Caco-2 (cell line): Measurements from ENCODE around the gene RIOK1. TPM values are rescaled to one million over a fixed set of nuclear protein-coding genes. Genes with fewer than 3 reads are reported as not detected.
A peak's percentile ranks its signal among the peaks of the same experiment; 100 is the strongest.

Source experiments
- BruUV-seq: library from RNA; stranded (reverse); fragments of 400-500 nt; replicated peaks from 2 replicates; lab custom pipeline; 2021; lab: Mats Ljungman, UMichigan
- CTCF ChIA-PET: fragments of 300-600 bp; sonication (Branson Sonifier 250); formaldehyde crosslinking; loops from one replicate; lab custom pipeline; 2022; ENCODE audit warnings: antibody characterized with exemption; lab: Charles Lee
- POLR2A ChIA-PET: fragments of 300-600 bp; sonication (Branson Sonifier 250); formaldehyde crosslinking; loops from one replicate; lab custom pipeline; 2022; ENCODE audit warnings: antibody characterized with exemption; lab: Charles Lee
- DNase-seq, 2 experiments: peaks; one replicate each; pipeline versions ENCODE4 v3.0.0 to v3.0.0-alpha.2; 2020 to 2022
- H3K27me3 ChIP-seq: replicated peaks from 2 replicates; pipeline ENCODE4 v1.6.0; 2011; ENCODE audit warnings: low read length; ENCODE audit not compliant: control insufficient read depth, insufficient read depth
- H3K36me3 ChIP-seq: 2 replicates; pipeline ENCODE4 v1.5.1; 2011; ENCODE audit warnings: low read length; ENCODE audit not compliant: control insufficient read depth, insufficient read depth
- H3K4me1 ChIP-seq: fragments of 250-450 bp; sonication (Bioruptor Pico); 2 replicates; pipeline ENCODE4 v1.5.1; 2020; ENCODE audit warnings: mild to moderate bottlenecking
- H3K4me3 ChIP-seq: 2 replicates; pipeline ENCODE4 v1.5.1; 2011; ENCODE audit warnings: low read depth, mild to moderate bottlenecking, control low read depth, low read length
- H3K9me3 ChIP-seq: fragments of 250-450 bp; sonication (Bioruptor Pico); 2 replicates; pipeline ENCODE4 v1.5.1; 2020; ENCODE audit warnings: mild to moderate bottlenecking, moderate library complexity
- H3K27ac Mint-ChIP-seq: one replicate; pipeline ENCODE4 v1.8.0; 2022; ENCODE audit warnings: mixed read lengths; ENCODE audit not compliant: unreplicated experiment
- H3K27me3 Mint-ChIP-seq: one replicate; pipeline ENCODE4 v1.8.0; 2022; ENCODE audit warnings: mixed read lengths; ENCODE audit not compliant: insufficient read depth, unreplicated experiment
- H3K36me3 Mint-ChIP-seq: one replicate; pipeline ENCODE4 v1.8.0; 2022; ENCODE audit warnings: mild to moderate bottlenecking, mixed read lengths; ENCODE audit not compliant: insufficient read depth, unreplicated experiment
- H3K4me1 Mint-ChIP-seq: one replicate; pipeline ENCODE4 v1.8.0; 2022; ENCODE audit warnings: low read depth, mixed read lengths; ENCODE audit not compliant: unreplicated experiment
- H3K4me3 Mint-ChIP-seq: one replicate; pipeline ENCODE4 v1.8.0; 2022; ENCODE audit warnings: mild to moderate bottlenecking, moderate library complexity, mixed read lengths; ENCODE audit not compliant: unreplicated experiment
- H3K9me3 Mint-ChIP-seq: one replicate; pipeline ENCODE4 v1.8.0; 2022; ENCODE audit warnings: mixed read lengths; ENCODE audit not compliant: unreplicated experiment
- CTCF ChIP-seq, 2 experiments: fragments of 200-600 bp in 1 of 2; IDR thresholded peaks; 1 replicate in 1 of 2; 2 replicates in 1 of 2; pipeline versions ENCODE4 v1.5.1 to v1.8.0; 2011 to 2022; ENCODE audit warnings: antibody characterized with exemption in 1 of 2, control low read depth in 1 of 2, inconsistent platforms in 1 of 2, low read depth in 1 of 2, low read length in 1 of 2, mild to moderate bottlenecking in 1 of 2, moderate library complexity in 1 of 2; ENCODE audit not compliant: insufficient read depth in 1 of 2, severe bottlenecking in 1 of 2, unreplicated experiment in 1 of 2
- intact Hi-C: fragments of 100-400 bp; cut with micrococcal nuclease; formaldehyde crosslinking; loops from one replicate; pipeline ENCODE4 v1.10.0; 2022; ENCODE audit not compliant: unreplicated experiment
- total RNA-seq: library from RNA; stranded (reverse); gene quantifications from 2 replicates; pipeline ENCODE4 v1.2.3, GENCODE V29; 2022

The RIOK1 gene
- total RNA-seq, 1 experiment from 2014 or later = 36.1 TPM

- H3K36me3 ChIP-seq = no peaks in the 10 kb centered on the region
- DNase-seq = no peak
- TF ChIP-seq CTCF (IDR thresholded peaks at IDR 0.05; ENCODE audit: insufficient read depth in 1 of 2, low read depth in 1 of 2, low read length in 1 of 2, severe bottlenecking in 1 of 2, unreplicated experiment in 1 of 2) = no peak
- no peaks in the 10 kb centered on the region for H3K9me3 ChIP-seq
- BruUV-seq = no TSS peak
- no peak overlapping the region for H3K27ac Mint-ChIP-seq
- no peaks in the 10 kb centered on the region for H3K36me3 Mint-ChIP-seq
- no peak overlapping the region for H3K4me3 Mint-ChIP-seq
- H3K4me1 Mint-ChIP-seq = peaks cover 5% of the 10 kb centered on the region
- no peaks in the 10 kb centered on the region for H3K27me3 Mint-ChIP-seq
- intact Hi-C loops = no loop called here
- H3K4me3 ChIP-seq = no peak overlapping the region
- ChIA-PET CTCF (no interaction called here), POLR2A (no interaction called here)
- H3K27me3 ChIP-seq = no peaks in the 10 kb centered on the region
- H3K4me1 ChIP-seq = no peaks in the 10 kb centered on the region
- no peaks in the 10 kb centered on the region for H3K9me3 Mint-ChIP-seq
These were observed 10.9 kb upstream of the RIOK1 start for GRCh38 chr6:7378740-7379139.

GRCh38 chr6:7381092-7381491, 8.5 kb upstream of the RIOK1 start:
- no peak for DNase-seq
- no peak overlapping the region for H3K27ac Mint-ChIP-seq
- no peaks in the 10 kb centered on the region for H3K4me1 ChIP-seq
- H3K4me3 Mint-ChIP-seq = no peak overlapping the region
- CTCF ChIA-PET = no interaction called here
- no peak for TF ChIP-seq CTCF (IDR thresholded peaks at IDR 0.05; ENCODE audit: insufficient read depth in 1 of 2, low read depth in 1 of 2, low read length in 1 of 2, severe bottlenecking in 1 of 2, unreplicated experiment in 1 of 2)
- H3K4me3 ChIP-seq = no peak overlapping the region
- no peaks in the 10 kb centered on the region for H3K9me3 Mint-ChIP-seq
- no peaks in the 10 kb centered on the region for H3K4me1 Mint-ChIP-seq
- BruUV-seq = no TSS peak
- no peaks in the 10 kb centered on the region for H3K36me3 Mint-ChIP-seq
- no peaks in the 10 kb centered on the region for H3K27me3 Mint-ChIP-seq
- H3K27me3 ChIP-seq = no peaks in the 10 kb centered on the region
- H3K9me3 ChIP-seq = no peaks in the 10 kb centered on the region
- POLR2A ChIA-PET = no interaction called here
- H3K36me3 ChIP-seq = no peaks in the 10 kb centered on the region
- intact Hi-C loops = no loop called here

DNA sequence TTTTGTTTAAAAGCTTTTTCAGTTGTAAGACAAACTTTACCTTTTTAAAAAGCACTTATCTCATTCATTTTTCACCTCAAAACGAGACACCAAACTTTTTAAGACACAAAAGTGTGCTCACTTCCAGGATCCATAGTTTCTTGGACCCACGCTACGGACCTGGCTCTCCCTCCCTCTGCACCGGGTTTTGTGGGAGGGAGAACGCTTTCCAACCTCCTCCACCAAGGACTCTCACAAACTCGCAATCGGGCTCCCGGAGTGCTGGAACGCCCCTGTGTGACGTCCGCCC, 502 bp upstream of the RIOK1 start:
- intact Hi-C loops = loop anchor here (1.0 to 2.0 kb wide), 2 partner anchors 42 to 76 kb away; partner anchors contain the start of gene SSR1
- CTCF ChIA-PET = interaction anchor here (0.8 to 1.0 kb wide), 5 partner anchors 13 to 226 kb away, joined by 3 to 5 read pairs (median 4); partner anchors contain the start of gene DSP

More for the DNA sequence above, 502 bp upstream of the RIOK1 start:
- Histone ChIP-seq H3K27me3 (no peaks in the 10 kb centered on the region), H3K36me3 (no peaks in the 10 kb centered on the region), H3K9me3 (no peaks in the 10 kb centered on the region), H3K4me1 (peaks cover 17% of the 10 kb centered on the region), H3K4me3 (peak overlapping the region; percentile 59)
- POLR2A ChIA-PET = interaction anchor here (1.0 to 1.5 kb wide), 8 partner anchors 24 to 208 kb away, joined by 3 to 11 read pairs (median 4); partner anchors contain the start of genes DSP, SNRNP48 and SSR1
- Mint-ChIP-seq H3K4me1 (peaks cover 34% of the 10 kb centered on the region), H3K4me3 (peak overlapping the region; percentile 77), H3K9me3 (no peaks in the 10 kb centered on the region), H3K27ac (peak overlapping the region; percentile 99), H3K27me3 (no peaks in the 10 kb centered on the region), H3K36me3 (peaks cover 38% of the 10 kb centered on the region)
- BruUV-seq = no TSS peak
- no peak for TF ChIP-seq CTCF (IDR thresholded peaks at IDR 0.05; ENCODE audit: insufficient read depth in 1 of 2, low read depth in 1 of 2, low read length in 1 of 2, severe bottlenecking in 1 of 2, unreplicated experiment in 1 of 2)
- no peak for DNase-seq
